ENCODE results near the gene HPN. TPM values are rescaled to one million over a fixed set of nuclear protein-coding genes. Genes with fewer than 3 reads are reported as not detected.

HPN gene
- total and polyA plus RNA-seq, 2 of the 13 experiments (the other 11 are each of a cell fraction or from before 2014, with no cell fraction given) = 46.7 to 261 TPM

DNA sequence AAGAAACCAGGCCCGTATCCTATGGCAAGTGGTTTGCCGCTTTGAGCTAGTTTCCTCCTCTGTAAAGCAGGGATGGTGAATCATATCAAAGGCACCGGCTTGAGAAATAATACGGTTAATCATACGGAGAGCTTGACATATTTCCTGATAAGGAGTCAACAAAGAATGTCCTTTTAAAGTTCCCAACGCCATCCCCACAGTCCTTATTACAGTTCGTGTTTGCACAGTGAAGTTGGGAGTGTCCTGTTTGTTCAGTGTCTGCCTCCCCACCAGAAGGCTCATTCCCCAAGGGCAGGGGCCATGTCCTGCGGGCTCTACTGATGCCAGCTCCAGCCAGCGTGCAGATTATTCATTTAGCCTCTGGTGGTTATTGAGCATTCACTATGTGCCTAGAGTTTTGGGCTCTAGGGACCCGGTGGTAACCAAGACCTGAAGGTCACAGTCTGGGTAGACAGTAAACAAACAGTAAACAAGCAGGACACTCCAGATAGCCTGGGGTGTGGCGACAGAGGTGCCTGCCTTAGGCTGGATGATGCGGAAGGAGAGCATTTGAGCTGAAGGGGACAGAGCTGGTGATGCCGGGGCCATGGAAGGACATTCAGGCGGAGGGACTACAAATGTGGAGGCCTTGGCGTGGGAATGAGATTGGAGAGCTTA lies 35.1 kb upstream of the HPN start (continued):
- TF ChIP-seq, protein P1, sequence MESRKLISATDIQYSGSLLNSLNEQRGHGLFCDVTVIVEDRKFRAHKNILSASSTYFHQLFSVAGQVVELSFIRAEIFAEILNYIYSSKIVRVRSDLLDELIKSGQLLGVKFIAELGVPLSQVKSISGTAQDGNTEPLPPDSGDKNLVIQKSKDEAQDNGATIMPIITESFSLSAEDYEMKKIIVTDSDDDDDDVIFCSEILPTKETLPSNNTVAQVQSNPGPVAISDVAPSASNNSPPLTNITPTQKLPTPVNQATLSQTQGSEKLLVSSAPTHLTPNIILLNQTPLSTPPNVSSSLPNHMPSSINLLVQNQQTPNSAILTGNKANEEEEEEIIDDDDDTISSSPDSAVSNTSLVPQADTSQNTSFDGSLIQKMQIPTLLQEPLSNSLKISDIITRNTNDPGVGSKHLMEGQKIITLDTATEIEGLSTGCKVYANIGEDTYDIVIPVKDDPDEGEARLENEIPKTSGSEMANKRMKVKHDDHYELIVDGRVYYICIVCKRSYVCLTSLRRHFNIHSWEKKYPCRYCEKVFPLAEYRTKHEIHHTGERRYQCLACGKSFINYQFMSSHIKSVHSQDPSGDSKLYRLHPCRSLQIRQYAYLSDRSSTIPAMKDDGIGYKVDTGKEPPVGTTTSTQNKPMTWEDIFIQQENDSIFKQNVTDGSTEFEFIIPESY (CRISPR knock-in tag; IDR thresholded peaks at IDR 0.05) = peak; percentile 61; the same call in 1 of the 2 replicates
- TF ChIP-seq ADNP (CRISPR knock-in tag; IDR thresholded peaks at IDR 0.05) (no peak), ZSCAN22 (CRISPR knock-in tag; IDR thresholded peaks at IDR 0.05) (no peak), BHLHE40 (IDR thresholded peaks at IDR 0.05; ENCODE audit: low read length) (0 out of 2 replicates have a peak, but pooled peaks have one; percentile 24), MYC (CRISPR knock-in tag; IDR thresholded peaks at IDR 0.05; ENCODE audit: borderline replicate concordance) (peak; percentile 51; the same call in 1 of the 2 replicates), ZBTB46 (CRISPR knock-in tag; IDR thresholded peaks at IDR 0.05; ENCODE audit: borderline replicate concordance) (no peak), ZNF614 (CRISPR knock-in tag; IDR thresholded peaks at IDR 0.05; ENCODE audit: borderline replicate concordance) (peak; percentile 69), RBAK (CRISPR knock-in tag; IDR thresholded peaks at IDR 0.05) (peak; percentile 26; the same call in 1 of the 2 replicates), SP1 (IDR thresholded peaks at IDR 0.05) (no peak), SP1 (CRISPR knock-in tag; IDR thresholded peaks at IDR 0.05) (peak; percentile 62), KDM6A (CRISPR knock-in tag; IDR thresholded peaks at IDR 0.05; ENCODE audit: low read depth) (peak; percentile 59)
- TF ChIP-seq, protein P2, sequence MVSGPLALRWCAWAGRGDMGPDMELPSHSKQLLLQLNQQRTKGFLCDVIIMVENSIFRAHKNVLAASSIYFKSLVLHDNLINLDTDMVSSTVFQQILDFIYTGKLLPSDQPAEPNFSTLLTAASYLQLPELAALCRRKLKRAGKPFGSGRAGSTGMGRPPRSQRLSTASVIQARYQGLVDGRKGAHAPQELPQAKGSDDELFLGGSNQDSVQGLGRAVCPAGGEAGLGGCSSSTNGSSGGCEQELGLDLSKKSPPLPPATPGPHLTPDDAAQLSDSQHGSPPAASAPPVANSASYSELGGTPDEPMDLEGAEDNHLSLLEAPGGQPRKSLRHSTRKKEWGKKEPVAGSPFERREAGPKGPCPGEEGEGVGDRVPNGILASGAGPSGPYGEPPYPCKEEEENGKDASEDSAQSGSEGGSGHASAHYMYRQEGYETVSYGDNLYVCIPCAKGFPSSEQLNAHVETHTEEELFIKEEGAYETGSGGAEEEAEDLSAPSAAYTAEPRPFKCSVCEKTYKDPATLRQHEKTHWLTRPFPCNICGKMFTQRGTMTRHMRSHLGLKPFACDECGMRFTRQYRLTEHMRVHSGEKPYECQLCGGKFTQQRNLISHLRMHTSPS (CRISPR knock-in tag; IDR thresholded peaks at IDR 0.05; ENCODE audit: low read depth) = peak; percentile 86
- TF ChIP-seq, protein P3, sequence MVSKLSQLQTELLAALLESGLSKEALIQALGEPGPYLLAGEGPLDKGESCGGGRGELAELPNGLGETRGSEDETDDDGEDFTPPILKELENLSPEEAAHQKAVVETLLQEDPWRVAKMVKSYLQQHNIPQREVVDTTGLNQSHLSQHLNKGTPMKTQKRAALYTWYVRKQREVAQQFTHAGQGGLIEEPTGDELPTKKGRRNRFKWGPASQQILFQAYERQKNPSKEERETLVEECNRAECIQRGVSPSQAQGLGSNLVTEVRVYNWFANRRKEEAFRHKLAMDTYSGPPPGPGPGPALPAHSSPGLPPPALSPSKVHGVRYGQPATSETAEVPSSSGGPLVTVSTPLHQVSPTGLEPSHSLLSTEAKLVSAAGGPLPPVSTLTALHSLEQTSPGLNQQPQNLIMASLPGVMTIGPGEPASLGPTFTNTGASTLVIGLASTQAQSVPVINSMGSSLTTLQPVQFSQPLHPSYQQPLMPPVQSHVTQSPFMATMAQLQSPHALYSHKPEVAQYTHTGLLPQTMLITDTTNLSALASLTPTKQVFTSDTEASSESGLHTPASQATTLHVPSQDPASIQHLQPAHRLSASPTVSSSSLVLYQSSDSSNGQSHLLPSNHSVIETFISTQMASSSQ (IDR thresholded peaks at IDR 0.05; ENCODE audit: low read depth) = peak; percentile 78
- TF ChIP-seq, protein P3 (CRISPR knock-in tag; IDR thresholded peaks at IDR 0.05; ENCODE audit: borderline replicate concordance) = peak; percentile 95
- TF ChIP-seq, protein P4, sequence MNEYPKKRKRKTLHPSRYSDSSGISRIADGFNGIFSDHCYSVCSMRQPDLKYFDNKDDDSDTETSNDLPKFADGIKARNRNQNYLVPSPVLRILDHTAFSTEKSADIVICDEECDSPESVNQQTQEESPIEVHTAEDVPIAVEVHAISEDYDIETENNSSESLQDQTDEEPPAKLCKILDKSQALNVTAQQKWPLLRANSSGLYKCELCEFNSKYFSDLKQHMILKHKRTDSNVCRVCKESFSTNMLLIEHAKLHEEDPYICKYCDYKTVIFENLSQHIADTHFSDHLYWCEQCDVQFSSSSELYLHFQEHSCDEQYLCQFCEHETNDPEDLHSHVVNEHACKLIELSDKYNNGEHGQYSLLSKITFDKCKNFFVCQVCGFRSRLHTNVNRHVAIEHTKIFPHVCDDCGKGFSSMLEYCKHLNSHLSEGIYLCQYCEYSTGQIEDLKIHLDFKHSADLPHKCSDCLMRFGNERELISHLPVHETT (CRISPR knock-in tag; conservative IDR thresholded peaks at IDR 0.05) = 0 out of 2 replicates have a peak, but pooled peaks have one; percentile 53
